SK-N-SH (cell line): ENCODE measurements around the gene TBC1D5.

Experiments
- CHD2 ChIP-seq: fragments of 150-350 bp; IDR thresholded peaks from 2 replicates; pipeline ENCODE4 v1.6.1; 2018; ENCODE audit warnings: low read length; ENCODE audit not compliant: partially characterized antibody
- CTCF ChIP-seq: fragments of 200-600 bp; sonication (generic); IDR thresholded peaks from 2 replicates; pipeline ENCODE4 v1.6.1; 2017; ENCODE audit warnings: antibody characterized with exemption, mild to moderate bottlenecking, moderate library complexity
- EP300 ChIP-seq, 2 experiments: IDR thresholded peaks; 2 replicates each; pipeline versions ENCODE4 v1.4.0 to v1.6.1; 2012; ENCODE audit warnings: borderline replicate concordance in 1 of 2, low read depth in 1 of 2, low read length in 1 of 2
- EZH2phosphoT487 ChIP-seq: fragments of 200-600 bp; sonication (generic); IDR thresholded peaks from 2 replicates; pipeline ENCODE4 v1.6.1; 2017; ENCODE audit warnings: low read depth, mixed run types, mild to moderate bottlenecking, antibody characterized with exemption, moderate library complexity, borderline replicate concordance
- MXI1 ChIP-seq: IDR thresholded peaks from 2 replicates; pipeline ENCODE4 v1.6.1; 2012; ENCODE audit warnings: mild to moderate bottlenecking, low read depth, low read length, improper control_type of control experiment
- RAD21 ChIP-seq: IDR thresholded peaks from 2 replicates; pipeline ENCODE4 v1.6.1; 2012; ENCODE audit warnings: mild to moderate bottlenecking, low read length
- SMC3 ChIP-seq: IDR thresholded peaks from 2 replicates; pipeline ENCODE4 v1.6.1; 2012; ENCODE audit warnings: low read depth, low read length, improper control_type of control experiment

- no peak for TF ChIP-seq CTCF
- no peak for TF ChIP-seq EP300 (IDR thresholded peaks at IDR 0.05; ENCODE audit: borderline replicate concordance in 1 of 2, low read depth in 1 of 2, low read length in 1 of 2)
- TF ChIP-seq SMC3, result no peak
- no peak for TF ChIP-seq RAD21
- no peak for TF ChIP-seq EZH2phosphoT487
- TF ChIP-seq MXI1, result no peak
- TF ChIP-seq CHD2, result no peak
Observed at GRCh38 chr3:17190353-17191078, 551.9 kb downstream of the TBC1D5 start.
